Astrocyte of the spinal cord (primary cell): ENCODE measurements around the gene MYO1A.

Source experiments
- DNase-seq: peaks from one replicate; pipeline ENCODE4 v3.0.0; 2011; ENCODE audit warnings: low read depth, low spot score
- H3K4me3 ChIP-seq: 2 replicates; pipeline ENCODE4 v1.5.1; 2011; ENCODE audit warnings: low read depth, mild to moderate bottlenecking, low read length, moderate library complexity
- in situ Hi-C: cut with HindIII; loops from 2 replicates; pipeline ENCODE4 v1.10.0; 2017; ENCODE audit warnings: low sequenced_read_pairs
- TF ChIP-seq, protein P1 (sequence below): IDR thresholded peaks from 2 replicates; pipeline ENCODE4 v1.5.1; 2012; ENCODE audit warnings: low read depth, mild to moderate bottlenecking, low read length, inconsistent platforms

The MYO1A gene

DNA sequence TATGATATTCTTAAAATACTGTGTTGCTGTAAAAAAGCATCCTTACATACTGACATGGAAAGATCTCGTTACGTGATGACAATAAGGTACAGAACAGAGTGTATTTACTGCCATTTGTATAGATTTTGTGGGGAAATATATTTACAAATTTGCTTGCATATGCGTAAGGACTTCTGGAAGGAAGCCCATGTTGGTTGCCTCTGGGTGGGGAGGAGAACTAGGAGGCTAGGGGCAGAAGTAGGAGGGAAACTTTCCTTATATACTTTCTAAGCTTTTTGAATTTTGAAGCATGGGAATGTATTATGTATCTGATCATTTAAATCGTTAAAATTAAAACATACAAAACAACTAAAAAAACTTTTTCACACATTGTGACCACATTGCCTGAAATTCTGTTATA is 9.7 kb downstream of the MYO1A start:
- in situ Hi-C loops, result no loop called here
- no peak for DNase-seq
- TF ChIP-seq, protein P1, sequence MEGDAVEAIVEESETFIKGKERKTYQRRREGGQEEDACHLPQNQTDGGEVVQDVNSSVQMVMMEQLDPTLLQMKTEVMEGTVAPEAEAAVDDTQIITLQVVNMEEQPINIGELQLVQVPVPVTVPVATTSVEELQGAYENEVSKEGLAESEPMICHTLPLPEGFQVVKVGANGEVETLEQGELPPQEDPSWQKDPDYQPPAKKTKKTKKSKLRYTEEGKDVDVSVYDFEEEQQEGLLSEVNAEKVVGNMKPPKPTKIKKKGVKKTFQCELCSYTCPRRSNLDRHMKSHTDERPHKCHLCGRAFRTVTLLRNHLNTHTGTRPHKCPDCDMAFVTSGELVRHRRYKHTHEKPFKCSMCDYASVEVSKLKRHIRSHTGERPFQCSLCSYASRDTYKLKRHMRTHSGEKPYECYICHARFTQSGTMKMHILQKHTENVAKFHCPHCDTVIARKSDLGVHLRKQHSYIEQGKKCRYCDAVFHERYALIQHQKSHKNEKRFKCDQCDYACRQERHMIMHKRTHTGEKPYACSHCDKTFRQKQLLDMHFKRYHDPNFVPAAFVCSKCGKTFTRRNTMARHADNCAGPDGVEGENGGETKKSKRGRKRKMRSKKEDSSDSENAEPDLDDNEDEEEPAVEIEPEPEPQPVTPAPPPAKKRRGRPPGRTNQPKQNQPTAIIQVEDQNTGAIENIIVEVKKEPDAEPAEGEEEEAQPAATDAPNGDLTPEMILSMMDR, result no peak
- no peak overlapping the region for H3K4me3 ChIP-seq

DNA sequence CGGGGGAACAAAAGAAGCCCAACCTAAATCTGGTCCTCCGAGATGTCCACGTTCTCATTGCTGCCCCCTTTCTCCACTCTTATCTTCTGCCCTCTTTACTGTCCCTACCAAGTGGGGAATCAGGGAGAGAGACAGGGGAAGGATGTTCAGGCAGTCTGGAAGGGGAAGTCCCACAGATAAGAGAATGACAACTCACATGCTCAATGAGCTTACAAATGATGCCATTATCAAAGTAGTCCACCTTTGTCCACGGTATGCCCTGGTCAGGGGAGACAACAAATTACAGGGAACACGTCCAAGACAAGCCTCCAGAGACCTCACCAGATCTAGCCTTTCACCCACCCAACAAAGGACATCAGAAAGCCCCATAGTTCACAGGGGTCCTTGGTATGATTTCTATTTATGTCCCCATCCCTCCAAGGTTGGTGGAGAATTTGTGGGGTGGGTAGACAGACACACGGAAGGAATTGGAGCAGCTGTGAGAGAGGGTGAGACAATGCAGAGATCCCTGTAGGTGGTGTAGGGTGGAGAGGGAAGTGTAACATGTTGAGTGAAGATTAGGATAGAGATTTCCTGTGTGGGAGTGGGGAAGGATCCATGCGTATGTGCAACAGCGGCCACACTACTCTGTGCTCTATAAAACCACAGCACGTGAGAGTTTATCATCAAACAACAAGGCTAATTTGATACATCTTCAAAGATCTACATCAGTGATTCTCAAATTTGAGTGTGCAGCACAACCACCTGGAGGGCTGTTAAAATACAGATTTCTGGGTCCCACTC is 10.7 kb downstream of the MYO1A start:
- no peak for DNase-seq
- TF ChIP-seq, protein P1, result no peak
- H3K4me3 ChIP-seq, result no peak overlapping the region
- in situ Hi-C loops, result no loop called here

DNA sequence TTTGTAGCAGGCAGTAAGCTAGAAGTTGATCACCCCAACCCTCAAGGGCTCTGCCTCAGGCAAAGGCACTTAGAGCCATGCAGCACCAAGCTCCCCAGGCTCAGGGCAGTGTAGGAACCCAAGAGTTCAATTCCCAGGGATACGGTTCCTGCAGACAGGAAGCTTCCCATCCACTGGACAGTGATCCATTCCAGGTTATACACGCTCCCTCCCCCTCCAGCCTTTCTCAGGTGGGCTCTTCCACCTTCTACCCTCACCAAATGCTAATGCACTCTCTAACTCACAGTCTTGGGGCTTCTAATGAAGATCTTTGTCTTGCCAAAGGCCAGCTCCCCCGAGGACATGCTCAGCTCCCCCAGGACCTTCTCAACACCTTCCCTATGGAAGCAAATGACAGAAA is 12.7 kb downstream of the MYO1A start:
- TF ChIP-seq, protein P1, result no peak
- no peak overlapping the region for H3K4me3 ChIP-seq
- in situ Hi-C loops, result no loop called here
- DNase-seq, result no peak

DNA sequence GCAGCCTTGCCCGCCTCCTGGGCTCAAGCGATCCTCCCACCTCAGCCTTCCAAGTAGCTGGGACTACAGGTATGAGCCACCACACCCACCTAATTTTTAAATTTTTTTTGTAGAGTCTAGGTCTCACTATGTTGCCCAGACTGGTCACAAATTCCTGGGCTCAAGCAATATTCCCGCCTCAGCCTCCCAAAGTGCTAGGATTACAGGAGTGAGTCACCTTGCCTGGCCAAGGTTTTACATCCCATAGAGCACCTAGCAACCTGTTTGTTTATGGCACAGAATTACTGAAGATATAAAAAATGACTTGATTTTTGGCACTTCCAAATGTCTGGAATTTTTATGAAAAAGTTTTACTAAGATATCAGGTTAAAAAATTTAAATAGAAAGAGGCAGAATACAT is 16.5 kb downstream of the MYO1A start:
- no peak for DNase-seq
- TF ChIP-seq, protein P1, result no peak
- in situ Hi-C loops, result no loop called here

DNA sequence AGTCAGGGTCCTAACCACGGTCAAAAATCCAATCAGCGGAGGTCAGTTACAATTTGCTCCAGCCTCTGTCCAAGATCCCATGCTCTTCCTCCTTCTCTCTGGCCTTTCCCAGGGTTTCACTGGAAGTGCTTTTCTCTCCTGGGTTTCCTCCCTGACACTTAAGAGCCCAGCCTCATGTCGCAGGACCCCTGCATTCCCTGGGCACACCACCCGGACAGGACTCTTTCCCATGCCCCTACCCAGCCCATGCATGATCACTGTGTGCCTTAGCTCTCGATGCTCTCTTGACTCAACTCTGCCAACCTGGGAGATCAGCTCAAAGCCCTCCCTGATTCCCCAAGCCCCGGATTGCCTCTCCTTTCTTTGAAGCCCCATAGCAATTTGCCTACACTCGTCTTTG is 18.1 kb downstream of the MYO1A start:
- in situ Hi-C loops, result no loop called here
- TF ChIP-seq, protein P1, result no peak
- no peak overlapping the region for H3K4me3 ChIP-seq
- no peak for DNase-seq

More for the DNA sequence above, 16.5 kb downstream of the MYO1A start:
- no peak overlapping the region for H3K4me3 ChIP-seq

DNA sequence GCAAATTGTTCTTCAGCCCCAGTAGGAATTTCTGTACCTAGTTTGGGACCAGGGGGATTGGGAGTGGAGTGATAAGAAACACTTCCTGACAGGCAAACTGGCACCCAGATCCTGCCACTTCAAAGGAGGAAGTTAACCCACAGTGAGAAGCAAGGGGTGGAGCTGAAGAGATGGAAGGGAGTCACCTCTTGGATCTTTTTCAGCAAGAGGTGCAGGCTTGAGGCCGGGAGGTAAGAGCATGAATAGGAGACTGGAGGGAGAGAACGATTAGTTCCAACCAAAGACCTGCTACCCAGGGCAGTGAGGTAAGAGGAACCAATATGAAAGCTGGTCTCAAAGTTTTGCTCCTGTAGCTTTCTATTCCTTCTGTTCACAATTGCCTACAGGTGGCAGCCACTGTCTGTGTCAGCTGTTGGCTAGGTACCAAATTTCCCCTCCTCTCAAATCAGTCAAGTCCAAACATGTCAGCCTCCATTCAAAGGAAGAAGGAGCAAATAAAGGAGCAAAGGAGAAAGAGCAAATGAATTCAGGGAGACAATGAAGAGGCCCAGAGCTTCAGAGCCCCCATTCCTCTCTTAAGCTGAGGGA is 18.7 kb downstream of the MYO1A start:
- TF ChIP-seq, protein P1, result no peak
- no peak overlapping the region for H3K4me3 ChIP-seq
- DNase-seq, result no peak
- in situ Hi-C loops, result no loop called here
